HG02678 (cell line): ENCODE data around the gene PDE4D.
"Not testable (repeated sequence)": the region's sequence is repeated elsewhere in the genome, so short reads cannot be mapped to it uniquely, and the experiment has no call there.

ENCODE experiments used
- ATAC-seq: cut with Tn5 transposase; IDR thresholded peaks from one replicate; pipeline ENCODE4 v1.9.1; 2021; ENCODE audit warnings: mild to moderate bottlenecking, moderate library complexity; ENCODE audit not compliant: unreplicated experiment

PDE4D gene

DNA sequence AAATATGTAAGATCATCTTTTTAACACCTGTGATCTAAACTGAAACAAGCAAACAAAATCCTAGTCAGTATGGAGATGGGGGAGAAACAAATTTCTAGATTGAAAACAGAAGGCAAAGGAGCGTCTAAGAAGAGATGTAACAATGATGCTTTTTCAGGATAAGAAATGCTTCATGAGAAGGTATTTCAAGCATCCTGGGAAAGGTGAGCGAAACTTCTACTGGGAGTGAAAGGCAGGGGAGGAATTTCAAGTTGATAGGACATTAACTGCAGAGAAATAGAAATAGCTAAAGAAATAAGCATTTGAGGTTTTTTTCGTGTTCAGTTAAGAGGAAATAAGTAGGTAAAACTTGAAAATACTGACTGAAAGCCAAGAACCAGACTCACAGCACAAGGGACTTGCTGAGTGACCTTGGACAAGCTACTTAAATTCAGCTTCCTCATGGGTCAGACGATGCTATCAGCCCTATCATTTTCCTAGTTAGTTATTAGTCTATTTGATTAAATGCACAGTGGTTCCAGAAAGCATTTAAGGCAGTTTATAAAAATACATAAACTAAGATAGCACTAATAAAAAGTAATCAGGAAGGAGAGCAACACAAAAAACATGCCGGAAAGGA, 406.3 kb downstream of the PDE4D start:
- no peak for ATAC-seq

GRCh38 chr5:59486508-59486907, 407.0 kb downstream of the PDE4D start:
- no peak for ATAC-seq

DNA sequence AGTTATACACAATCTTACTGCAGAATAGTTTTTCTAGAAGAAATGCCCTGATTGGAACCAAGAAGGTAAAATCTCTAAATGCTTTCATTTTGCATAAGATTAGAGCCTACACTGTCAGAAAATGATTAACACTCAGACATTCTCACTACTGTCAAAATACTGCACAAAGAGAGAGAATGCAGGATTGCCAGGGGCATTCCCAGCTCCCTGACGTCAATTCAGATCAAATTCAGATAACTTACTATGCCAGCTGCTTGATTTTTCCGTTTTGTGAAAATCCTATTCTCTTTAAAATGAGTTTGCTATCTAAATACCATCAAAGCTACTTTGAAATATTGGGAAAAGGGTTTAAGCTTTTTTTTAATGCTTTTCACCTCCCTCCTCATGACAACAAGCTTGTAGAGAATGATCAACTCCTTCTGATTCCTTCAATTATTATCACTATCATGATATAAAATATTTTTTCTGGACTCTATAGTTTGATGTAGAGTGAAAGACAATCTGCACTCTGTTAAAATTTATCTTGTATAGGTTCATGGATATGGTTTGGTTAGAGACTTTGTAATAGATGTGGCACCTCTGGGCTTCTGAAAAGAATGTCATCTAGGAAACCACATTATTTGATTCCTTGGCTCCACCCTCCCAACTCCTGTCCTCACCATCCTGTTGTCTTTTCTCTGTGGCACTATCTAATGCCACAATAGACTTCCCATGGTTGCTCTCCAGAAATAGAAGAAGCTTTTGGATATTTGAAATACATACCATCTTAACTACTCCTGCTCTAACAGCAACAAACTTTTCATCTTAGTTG, 407.7 kb downstream of the PDE4D start:
- no peak for ATAC-seq

- ATAC-seq: no peak
These were observed 408.4 kb downstream of the PDE4D start for GRCh38 chr5:59485107-59485506.

DNA sequence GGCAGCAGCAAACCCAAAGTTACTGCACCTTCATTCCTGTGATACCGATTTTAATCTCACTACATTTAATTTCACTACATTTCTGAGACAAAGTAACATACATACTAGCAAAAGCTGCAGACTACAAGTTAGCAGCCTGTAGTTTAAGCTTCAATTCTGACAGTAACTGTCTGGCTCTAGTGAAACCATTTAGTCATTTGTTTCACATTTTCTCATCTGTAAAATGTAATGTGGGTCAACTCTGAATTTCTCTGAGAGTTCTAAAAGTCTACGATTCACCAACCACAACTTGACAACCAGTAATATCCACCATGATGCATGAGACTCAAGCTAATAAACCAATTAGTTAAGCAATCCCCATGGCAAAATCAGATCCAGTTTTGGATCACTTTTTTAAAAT, 408.9 kb downstream of the PDE4D start:
- ATAC-seq: no peak

DNA sequence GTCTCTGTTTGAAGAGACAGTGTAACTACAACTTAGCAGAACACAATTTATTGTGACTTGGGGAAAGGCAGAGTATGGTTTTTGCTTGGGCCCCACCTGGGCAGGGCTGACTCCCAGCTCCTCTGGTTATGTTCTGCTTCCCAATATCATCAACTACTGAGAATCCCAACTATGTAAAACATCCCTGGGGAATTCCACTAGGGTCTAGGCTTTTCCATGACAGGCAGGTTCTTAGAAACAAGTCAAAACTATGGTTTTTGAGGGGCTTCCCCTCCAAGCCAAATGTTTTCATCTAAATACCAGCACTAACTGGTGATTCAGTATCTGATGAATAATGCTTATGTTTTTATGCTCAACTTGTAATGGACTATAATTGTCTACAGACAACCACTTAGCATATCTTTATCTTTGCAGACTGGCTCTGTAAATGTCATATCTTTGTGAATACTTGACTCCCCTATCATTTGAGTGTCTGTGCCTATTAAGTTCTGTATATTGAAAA, 409.5 kb downstream of the PDE4D start:
- ATAC-seq: no peak

DNA sequence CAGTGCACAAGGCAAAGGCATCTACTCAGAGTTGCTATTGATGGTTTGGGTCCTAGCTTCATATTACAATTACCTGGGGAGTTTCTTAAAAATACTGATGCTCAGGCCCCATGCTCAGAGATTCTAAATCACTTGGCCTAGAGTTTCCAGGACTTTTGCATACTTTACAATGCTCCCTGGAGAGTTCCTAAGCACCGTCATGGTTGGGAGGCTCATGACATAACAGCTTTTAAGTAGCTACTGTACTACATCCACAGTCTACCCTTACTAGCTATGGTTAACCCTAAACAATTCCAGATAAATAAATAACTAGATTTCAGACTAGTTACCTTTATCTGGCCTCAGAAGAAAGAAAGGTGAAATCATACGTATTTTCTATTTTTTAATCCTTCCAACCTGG, 414.4 kb downstream of the PDE4D start:
- no peak for ATAC-seq

DNA sequence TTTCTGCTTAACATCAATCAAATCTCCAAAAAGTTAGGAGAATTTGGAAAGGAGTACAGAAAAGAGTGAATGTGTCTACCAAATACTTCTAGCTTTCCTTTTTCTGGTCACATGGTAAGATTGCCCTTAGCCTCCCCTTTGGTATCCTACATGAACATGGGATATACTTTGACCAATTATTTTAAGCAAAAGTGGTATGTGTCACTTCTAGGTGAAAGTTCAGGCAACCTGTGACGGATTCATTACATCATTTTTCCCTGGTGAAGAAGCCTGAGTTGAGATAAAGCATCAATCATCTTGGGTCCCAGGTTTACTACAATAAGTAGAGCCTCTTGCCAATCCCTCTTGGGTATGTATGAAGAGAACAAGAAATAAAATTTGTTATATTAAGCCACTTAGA, 419.2 kb downstream of the PDE4D start:
- ATAC-seq: no peak

GRCh38 chr5:59473611-59474010, 419.9 kb downstream of the PDE4D start:
- ATAC-seq: no peak

GRCh38 chr5:59471463-59471862, 422.1 kb downstream of the PDE4D start:
- ATAC-seq: no peak

DNA sequence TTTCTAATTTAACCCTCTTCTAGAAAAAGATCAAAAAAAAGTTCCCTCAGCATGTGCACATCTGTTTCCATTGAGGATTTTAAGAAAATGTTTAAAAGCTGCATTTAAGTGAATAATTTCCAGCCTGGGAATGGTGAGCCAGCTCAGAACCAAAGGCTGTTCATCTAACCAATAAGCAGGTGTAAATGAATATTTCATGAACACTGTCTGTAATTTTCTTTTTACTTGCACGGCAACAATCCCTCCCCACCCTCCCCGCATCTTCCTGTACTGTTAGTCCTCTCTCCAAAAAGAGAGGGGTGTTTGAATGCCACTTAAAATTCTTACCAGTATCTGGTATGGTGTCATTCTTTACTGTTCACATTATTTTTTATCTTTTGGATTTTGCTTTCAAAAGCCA, 425.6 kb downstream of the PDE4D start:
- no peak for ATAC-seq

GRCh38 chr5:59466271-59466670, 427.3 kb downstream of the PDE4D start:
- no peak for ATAC-seq

GRCh38 chr5:59464969-59465368, 428.6 kb downstream of the PDE4D start:
- ATAC-seq: no peak

DNA sequence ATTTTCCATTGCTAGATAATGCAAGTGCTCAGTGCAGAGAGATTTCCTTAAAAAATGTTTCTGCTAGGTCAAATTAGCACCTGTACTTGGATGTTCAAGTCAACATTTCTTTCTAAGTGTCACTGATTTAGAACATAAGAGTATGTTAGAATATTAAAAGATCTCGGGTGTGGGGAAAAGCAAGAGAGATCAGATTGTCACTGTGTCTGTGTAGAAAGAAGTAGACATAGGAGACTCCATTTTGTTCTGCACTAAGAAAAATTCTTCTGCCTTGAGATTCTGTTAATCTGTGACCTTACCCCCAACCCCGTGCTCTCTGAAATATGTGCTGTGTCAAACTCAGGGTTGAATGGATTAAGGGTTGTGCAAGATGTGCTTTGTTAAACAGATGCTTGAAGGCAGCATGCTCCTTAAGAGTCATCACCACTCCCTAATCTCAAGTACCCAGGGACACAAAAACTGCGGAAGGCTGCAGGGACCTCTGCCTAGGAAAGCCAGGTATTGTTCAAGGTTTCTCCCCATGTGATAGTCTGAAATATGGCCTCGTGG, 429.8 kb downstream of the PDE4D start:
- not testable (repeated sequence) for ATAC-seq

DNA sequence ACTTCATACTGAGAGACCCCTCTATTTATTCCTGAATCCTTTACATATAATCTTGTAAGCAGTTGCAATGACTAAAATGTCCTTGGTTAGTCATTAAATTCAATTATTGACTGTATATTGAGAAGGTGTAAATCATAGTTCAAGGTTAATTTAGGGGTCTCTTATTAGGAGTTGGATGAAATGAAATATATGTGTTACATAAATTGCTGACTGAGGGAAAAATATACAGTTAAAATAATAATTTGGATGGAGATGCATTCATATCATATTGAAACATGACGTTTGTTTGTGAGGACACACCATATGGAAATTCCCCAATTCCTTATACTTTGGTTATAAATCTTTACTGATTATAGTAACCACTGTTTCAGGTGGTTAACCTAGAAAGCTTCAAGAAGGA, 430.6 kb downstream of the PDE4D start:
- ATAC-seq: no peak

DNA sequence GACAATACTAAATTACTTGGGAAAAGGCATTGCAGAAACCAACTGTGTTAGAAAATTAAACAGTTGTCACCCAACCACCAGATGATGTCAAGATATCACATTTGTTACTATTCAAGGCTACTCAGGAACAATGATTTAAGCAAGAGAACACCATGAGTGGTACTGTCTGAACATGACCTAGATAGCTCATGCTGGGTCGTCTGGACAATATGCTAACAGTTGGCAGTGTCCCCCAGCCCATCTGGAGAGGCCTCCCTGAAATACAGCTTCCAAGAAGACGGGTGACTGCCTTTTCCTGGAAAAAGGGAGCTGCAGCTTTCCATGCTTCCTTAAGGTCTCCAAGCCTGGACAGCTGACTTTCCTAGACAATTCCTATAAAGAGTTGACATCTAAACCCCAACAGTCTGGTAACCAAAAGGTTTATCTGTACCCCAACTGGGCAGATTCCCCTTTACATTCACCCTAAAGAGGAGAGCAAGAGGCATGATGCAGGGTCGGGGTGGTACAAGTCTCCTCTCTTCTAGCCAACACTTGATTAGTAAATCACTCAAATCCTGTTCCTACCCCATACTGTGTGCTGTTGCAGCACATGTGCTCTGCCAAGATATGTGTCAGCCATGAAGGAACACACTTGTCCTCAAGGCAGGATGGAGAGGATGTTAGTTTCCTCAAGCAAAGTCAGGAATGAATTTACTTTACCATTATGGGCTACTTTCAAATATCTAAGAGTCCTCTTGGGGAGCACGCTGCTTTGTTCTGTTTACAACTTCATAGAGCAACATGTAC, 433.0 kb downstream of the PDE4D start:
- ATAC-seq: no peak

DNA sequence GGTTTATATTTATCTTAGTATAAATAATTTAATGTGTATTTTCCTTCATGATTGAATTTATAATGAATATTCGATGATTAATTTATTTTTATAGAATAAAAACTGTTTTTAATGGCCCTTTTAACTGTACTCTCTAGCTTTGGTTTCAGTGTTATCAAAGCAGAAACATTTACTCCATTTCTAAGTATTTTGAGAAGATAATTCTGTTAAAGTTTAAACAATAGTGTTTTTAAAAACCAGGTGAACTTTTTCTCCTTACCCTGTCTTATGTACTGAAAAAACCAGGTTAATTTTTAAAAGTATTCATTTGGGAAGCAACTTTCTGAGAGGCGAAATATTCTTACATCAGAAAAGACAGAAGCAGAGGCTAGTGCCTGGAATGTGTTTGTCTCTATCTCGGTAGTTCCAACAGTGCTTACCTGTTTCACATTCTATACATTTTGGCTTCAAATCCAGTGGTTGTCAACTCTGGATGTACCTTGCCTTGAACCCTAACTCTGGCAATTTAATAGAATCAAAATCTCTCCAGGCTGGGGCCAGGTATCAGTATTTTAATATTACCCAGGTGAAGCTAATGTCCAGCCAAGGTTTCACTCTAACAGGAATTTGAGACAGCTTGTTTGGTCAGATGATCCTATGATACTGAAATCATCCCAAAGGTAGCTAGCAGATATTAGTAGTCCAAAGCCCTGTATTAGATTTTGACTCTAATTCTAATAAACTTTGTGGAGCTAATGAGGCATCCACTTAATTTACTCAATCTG, 434.4 kb downstream of the PDE4D start:
- no peak for ATAC-seq

DNA sequence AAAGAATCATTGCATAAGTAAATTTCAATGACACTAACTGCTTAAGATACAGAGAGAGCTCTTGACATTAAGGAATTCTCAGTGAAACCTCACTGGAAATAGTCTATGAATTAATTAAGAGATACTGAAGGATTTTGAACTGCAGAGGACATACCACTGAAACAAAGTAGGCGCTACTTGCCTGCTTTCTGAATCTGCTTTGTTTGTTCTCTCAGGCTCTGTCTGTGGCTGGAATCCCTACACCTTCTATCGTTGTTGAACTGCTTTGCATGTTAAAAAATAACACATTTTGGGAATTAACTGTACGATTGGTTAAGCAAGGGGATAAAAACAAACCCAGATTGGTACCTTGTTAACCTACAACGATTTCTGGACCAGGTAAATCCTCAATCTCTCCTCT, 435.2 kb downstream of the PDE4D start:
- ATAC-seq: no peak

GRCh38 chr5:59449905-59450644, 443.5 kb downstream of the PDE4D start:
- ATAC-seq: no peak

DNA sequence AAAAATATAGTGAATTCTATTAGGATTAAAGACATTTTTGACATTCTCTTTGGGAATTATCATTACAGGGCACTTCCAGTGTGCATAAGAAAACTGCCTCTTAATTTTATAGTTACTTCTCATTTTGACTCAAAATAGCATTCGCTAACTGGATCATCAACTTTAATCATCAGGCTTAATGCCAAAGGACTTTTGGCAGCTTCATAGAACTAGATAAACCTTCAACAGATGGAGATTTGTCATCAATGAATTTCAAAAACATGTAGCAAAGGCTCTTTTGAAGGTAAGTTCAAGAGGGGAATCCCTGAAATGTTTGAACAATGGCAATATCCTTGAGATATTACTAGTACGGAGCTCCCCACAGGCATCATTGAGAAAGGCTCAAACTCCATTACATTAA, 447.2 kb downstream of the PDE4D start:
- no peak for ATAC-seq
